ENCODE measurements around the gene TRPM5.

Gene TRPM5

DNA sequence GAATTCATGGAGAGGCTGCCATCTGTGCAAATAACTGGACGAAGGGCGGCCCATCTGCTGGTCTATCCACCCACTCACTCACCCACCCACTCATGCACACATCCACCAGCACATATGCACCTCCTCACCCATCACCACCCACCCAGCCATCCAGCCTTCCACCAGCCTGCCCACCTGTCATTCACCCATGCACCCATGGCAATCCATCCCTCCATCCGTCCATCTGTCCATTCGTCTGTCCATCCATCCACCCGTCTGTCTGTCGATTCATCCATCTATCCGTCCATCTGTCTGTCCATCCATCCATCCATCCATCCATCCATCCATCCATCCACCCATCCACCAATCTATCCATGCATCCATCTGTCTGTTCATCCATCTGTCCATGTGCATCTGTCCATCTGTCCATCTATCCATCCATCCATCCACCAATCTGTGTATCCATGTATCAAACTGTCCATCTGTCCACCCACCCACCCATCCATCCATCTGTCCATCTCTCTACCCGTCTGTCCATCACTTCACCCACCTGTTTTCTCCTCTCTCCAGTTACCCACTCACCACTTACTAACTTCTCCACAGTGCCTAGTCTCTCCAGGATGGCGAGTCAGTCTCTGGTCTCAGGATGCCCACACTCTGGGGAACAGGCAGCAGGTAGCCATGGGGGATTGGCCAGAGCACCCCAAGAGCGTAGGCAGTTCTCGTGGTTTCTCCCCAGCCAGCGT is 8.9 kb downstream of the TRPM5 start:
- no peak for DNase-seq

DNA sequence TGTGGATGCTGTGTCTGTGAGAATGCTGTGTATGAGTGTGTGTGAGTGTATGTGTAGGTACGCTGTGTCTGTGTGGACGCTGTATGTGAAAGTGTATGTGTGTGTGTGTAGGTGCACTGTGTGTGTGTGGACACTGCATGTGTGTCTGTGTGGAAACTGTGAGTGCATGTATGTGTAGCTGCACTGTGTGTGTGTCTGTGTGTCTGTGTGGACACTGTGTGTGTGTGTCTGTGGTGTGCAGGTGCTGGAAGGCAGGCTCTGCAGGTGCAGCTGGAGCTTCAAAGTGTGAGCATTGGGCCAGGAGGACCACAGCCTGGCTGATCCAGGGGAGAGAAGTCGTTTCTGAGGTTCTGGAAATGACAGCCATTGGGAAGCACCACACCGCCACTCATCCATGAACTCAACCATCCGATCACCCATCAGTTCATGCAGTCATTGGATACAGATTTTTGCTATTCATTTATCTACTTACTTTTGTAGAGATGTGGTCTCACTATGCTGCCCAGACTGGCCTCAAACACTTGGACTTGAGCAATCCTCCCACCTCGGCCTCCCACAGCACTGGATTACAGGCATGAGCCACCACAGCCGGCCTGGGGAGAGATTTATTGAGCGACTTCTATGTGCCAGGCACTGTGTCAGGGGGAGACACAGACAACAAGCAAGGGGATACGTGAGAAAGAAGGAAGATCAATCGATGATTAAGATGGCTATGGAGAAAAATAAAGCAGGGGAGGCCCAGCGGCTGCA is 9.6 kb downstream of the TRPM5 start:
- no peak for DNase-seq

DNA sequence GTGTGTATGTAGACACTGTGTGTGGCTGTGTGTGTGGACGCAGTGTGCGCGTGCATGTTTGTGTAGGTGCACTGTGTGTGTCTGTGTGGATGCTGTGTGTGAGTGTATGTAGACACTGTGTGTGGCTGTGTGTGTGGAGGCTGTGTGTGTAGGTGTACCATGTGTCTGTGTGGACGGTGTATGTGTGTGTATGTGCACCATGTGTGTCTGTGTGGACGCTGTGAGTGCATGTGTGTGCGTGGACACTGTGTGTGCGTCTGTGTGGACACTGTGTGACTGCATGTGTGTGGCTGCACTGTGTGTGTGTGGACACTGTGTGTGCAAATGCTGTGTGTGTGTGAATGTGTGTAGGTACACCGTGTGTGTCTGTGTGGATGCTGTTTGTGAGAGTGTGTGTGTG is 10.3 kb downstream of the TRPM5 start:
- no peak for DNase-seq

DNA sequence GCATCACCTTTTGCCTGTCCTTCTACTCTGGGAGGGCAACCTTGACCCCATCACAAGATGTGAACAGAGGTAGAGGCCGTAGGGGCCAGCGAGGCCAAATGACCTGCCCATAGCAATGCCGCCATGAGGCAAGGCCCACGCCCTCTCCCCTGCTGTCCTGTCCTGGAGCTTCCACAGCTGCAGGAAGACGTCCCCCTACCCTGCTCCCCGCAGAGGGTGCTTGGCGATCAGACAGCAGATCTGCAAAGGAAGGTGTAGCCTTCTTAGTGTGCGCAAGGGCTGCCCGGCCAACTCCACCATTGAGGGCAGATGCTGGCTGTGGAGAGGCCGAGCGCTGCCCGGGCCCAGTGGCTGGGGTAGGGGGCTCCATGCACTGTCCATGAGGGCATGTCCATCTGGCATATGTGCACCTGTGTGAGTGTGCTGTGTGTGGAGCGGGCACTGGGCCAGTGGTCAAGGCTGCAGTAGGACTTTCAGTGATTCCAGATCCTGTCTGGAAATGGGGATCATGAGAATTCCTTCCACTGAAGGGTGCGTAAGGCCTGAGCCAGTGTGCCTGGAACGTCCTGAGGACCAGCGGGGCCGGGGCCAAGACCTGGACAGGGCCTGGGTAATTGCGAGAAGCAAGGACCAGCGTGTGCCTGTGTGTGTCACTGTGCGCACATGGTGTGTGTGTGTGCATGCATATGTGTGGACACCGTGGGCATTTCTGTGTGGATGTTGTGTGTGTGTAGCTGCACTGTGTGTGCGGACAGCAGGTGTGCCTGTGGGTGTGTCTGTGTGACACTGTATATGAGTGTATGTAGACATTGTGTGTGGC is 11.0 kb downstream of the TRPM5 start:
- no peak for DNase-seq

GRCh38 chr11:2432628-2433071 is 11.7 kb downstream of the TRPM5 start:
- DNase-seq = no peak

- DNase-seq = no peak
These were observed 12.1 kb downstream of the TRPM5 start for GRCh38 chr11:2432171-2432621.

- DNase-seq = no peak
These were observed 12.9 kb downstream of the TRPM5 start for GRCh38 chr11:2431395-2431794.

DNA sequence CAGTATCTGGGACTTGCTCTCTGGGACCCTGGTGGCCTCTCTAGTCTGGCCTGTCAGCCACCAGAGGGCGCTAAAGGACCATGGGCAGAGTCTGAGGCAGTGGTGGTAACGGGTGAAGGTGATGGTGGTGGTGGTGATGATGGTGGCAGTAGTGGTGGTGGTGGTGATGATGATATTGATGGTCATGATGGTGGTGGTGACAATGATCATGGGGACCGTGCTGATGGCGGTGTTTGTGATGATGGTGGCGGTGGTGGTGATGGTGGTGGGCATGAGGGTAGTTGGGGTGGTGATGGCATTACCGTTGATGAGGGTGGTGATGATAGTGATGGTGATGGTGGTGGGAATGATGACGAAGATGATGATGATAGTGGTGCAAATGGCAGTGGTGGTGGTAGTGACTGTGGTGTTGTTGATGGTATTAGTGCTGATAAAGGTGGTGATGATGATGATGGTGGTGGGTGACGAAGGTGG is 16.0 kb downstream of the TRPM5 start:
- no peak for DNase-seq

GRCh38 chr11:2427721-2428321 is 16.5 kb downstream of the TRPM5 start:
- no peak for DNase-seq

GRCh38 chr11:2426826-2427521 is 17.3 kb downstream of the TRPM5 start:
- no peak for DNase-seq

GRCh38 chr11:2426221-2426620 is 18.1 kb downstream of the TRPM5 start:
- no peak for DNase-seq

GRCh38 chr11:2425506-2425905 is 18.8 kb downstream of the TRPM5 start:
- DNase-seq = no peak

- DNase-seq = no peak
These were observed 19.4 kb downstream of the TRPM5 start for GRCh38 chr11:2424811-2425495.

DNA sequence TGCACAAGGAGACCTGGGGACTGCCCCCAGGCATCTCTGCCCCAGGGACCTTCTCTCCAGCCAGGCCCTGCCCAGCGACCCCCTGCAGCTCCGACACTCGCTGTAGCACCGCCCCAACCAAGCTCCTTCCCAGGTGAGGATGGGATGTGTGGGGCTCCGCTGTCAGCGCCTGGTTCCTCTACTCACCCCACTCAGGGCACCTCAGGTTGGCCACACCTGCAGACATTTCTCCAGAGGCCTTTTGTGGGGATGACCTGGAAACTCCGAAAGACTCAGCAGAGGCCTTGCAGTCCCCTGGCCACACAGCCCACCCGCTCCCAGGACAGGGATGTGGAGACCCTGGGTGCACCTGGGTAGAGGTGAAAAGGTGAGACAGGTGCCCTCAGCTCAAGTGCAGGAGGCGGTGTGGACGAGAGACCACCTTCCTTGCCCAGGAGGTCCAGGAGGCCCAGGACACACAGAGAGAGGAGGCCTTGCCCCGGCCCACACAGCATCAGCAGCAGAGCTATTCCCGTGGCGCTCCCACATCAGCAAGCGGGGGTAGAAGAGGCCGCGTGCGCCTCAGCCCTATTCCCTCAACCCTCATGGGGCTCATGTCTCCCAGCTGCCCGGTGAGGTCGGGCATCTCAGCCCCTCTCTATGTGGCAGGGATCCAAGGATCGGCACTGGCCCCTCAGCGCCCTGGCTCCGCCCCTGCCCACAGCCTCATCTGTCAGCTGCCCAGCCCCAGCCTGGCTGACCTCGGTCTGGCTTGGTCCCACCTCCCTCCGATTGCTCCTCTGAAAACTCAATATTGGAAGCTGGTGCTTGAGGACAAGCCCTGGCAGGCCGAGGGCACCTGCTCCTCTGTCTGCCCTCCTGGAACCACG is 20.9 kb downstream of the TRPM5 start:
- no peak for DNase-seq

GRCh38 chr11:2422461-2423156 is 21.7 kb downstream of the TRPM5 start:
- no peak for DNase-seq

DNA sequence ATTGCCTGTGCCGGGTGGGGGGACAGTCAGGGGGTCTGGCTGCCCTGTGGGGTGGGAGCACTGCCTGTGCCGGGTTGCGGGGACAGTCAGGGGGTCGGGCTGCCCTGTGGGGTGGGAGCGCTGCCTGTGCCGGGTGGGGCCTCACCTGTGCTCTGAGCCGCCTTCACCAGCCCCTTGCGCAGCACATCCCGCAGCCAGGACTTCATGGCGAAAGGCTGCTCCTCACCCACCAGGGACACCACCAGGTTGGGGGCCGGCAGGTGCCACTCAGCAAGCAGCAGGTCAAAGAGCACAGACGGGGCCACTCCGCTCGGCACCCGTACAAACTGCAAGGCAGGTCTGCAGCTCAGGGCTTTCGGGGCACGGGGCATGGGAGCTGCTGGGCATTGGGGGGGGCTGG is 22.3 kb downstream of the TRPM5 start:
- no peak for DNase-seq

DNA sequence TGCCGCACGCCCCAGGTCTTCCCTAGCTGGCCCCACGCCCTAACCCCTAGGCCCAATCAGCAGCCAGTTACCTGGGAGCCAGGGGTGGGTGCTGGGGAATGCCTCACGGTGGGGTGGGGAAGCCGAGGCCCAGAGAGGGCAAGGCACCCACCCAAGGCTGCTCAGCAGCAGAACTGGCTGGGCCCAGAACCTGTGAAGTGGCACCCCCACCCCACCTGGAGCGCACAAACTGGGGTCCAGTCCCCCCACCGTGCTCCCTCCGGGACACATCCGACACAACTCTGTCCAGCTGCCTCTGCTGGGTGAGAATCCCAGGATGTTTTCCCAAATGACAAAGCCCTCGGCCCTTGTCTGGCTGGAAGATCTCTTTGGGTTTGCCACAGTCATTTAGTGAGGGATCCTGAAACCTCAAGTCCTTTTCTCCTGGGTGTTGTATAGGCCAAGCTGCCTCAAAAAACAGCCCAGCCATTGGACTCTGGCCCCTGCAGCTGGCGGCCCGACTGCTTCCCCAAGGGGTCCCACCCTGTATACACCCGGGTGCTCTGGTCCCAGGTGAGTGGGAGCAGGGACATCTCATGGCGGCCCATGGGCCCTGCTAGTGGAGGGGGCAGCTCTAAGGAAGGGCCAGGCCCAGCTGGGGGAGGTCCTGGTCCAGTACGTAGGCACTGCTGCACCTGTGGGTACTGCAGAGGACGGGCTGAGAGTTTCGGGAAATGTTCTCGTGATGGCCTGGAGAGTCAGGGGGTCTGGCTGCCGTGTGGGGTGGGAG is 22.9 kb downstream of the TRPM5 start:
- no peak for DNase-seq

DNA sequence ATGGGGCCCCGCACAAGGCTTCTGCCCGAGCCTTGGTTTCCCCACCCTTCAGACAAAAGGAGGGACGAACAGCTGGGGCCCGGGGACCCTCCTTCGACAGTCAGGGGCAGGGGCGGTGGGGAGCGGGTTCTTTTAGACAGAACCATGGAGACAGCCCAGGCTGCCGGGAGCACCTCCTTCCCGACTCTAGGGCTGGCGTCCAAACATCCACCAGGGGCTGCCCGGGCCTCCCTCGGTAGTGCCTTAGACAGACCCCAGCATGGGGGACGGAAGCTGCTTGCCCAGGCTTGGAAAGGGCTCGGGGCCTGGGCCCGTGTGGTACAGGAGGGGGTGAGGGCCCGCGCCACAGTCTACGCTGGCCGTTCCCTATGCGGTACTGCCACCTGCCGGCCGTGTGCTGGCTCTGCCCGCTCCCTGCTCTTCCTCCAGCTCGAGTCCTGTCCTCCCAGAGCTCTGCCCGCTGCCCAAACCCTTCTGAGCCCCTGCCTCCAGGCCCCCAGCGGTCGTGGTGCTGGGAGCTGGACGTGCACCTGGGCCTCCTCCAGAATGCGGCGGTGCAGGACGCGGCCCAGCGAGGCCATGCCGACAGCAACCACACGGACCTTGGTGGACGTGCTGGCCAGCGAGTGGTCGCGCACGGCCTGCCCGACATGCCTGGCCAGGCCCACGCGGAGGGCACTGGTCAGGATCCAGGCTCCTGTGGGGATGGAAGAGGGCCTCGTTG is 23.6 kb downstream of the TRPM5 start:
- no peak for DNase-seq

Data from cortex of kidney (tissue), 1 donor.